Activated T-cell treated with anti-CD3 and anti-CD28 coated beads, Interleukin-2, amount 50 U/mL, for 4 hours (primary cell): Measurements from ENCODE around the gene APLN. TPM values are rescaled to one million over a fixed set of nuclear protein-coding genes. Genes with fewer than 3 reads are reported as not detected.

Experiments
- ATAC-seq, 2 donors: fragments of 200-7000 bp; cut with Tn5 transposase; one replicate each; pipeline ENCODE4 v1.10.0; 2021
- DNase-seq: peaks from one replicate; pipeline ENCODE4 v3.0.0-alpha.2; 2020
- H3K27me3 Mint-ChIP-seq: one replicate; pipeline ENCODE4 v1.8.0; 2021; ENCODE audit warnings: low read depth, mixed read lengths
- H3K36me3 Mint-ChIP-seq: one replicate; pipeline ENCODE4 v1.8.0; 2022; ENCODE audit warnings: mixed read lengths; ENCODE audit not compliant: insufficient read depth
- H3K4me1 Mint-ChIP-seq: one replicate; pipeline ENCODE4 v1.8.0; 2021; ENCODE audit warnings: low read depth, mixed read lengths
- H3K4me3 Mint-ChIP-seq: one replicate; pipeline ENCODE4 v1.8.0; 2021; ENCODE audit warnings: mild to moderate bottlenecking, moderate library complexity, mixed read lengths
- H3K9me3 Mint-ChIP-seq: one replicate; pipeline ENCODE4 v1.8.0; 2021; ENCODE audit warnings: mixed read lengths
- total RNA-seq, 3 donors: library from RNA; stranded (reverse); gene quantifications; one replicate each; pipeline ENCODE4 v1.2.1, GENCODE V29; 2021

The APLN gene
- total RNA-seq, 3 donors from 2014 or later, result 0.11 to 0.18 (median 0.11) TPM

GRCh38 chrX:129609395-129609794 lies 45.4 kb downstream of the APLN start:
- H3K9me3 Mint-ChIP-seq, result no peaks in the 10 kb centered on the region
- no peaks in the 10 kb centered on the region for H3K27me3 Mint-ChIP-seq
- H3K4me1 Mint-ChIP-seq, result peaks cover 16% of the 10 kb centered on the region
- DNase-seq (no peak), ATAC-seq (no peak)
- no peak overlapping the region for H3K4me3 Mint-ChIP-seq
- no peaks in the 10 kb centered on the region for H3K36me3 Mint-ChIP-seq

- Mint-ChIP-seq H3K4me1 (peaks cover 17% of the 10 kb centered on the region), H3K36me3 (no peaks in the 10 kb centered on the region), H3K4me3 (no peak overlapping the region), H3K27me3 (no peaks in the 10 kb centered on the region), H3K9me3 (no peaks in the 10 kb centered on the region)
- DNase-seq, result no peak
- ATAC-seq, result no peak
Measured at GRCh38 chrX:129608496-129608895, 46.3 kb downstream of the APLN start.

- peak; percentile 44 to 61 for ATAC-seq
- Mint-ChIP-seq H3K4me3 (no peak overlapping the region), H3K9me3 (no peaks in the 10 kb centered on the region), H3K36me3 (no peaks in the 10 kb centered on the region), H3K27me3 (no peaks in the 10 kb centered on the region), H3K4me1 (peaks cover 20% of the 10 kb centered on the region)
- peak; percentile 63 for DNase-seq
Measured at GRCh38 chrX:129606918-129607317, 47.8 kb downstream of the APLN start.

- H3K27me3 Mint-ChIP-seq, result no peaks in the 10 kb centered on the region
- ATAC-seq, result peak in 1 of 2 donors; percentile 43
- no peak for DNase-seq
Measured at GRCh38 chrX:129600981-129601424, 53.8 kb downstream of the APLN start.

GRCh38 chrX:129599996-129600395 lies 54.8 kb downstream of the APLN start:
- Mint-ChIP-seq H3K36me3 (no peaks in the 10 kb centered on the region), H3K27me3 (no peaks in the 10 kb centered on the region), H3K4me3 (no peak overlapping the region), H3K9me3 (no peaks in the 10 kb centered on the region), H3K4me1 (peaks cover 19% of the 10 kb centered on the region)
- no peak for ATAC-seq
- DNase-seq, result no peak

More at GRCh38 chrX:129600981-129601424, 53.8 kb downstream of the APLN start:
- Mint-ChIP-seq H3K4me3 (no peak overlapping the region), H3K9me3 (no peaks in the 10 kb centered on the region), H3K36me3 (no peaks in the 10 kb centered on the region), H3K4me1 (peaks cover 23% of the 10 kb centered on the region)

GRCh38 chrX:129599499-129599898 lies 55.3 kb downstream of the APLN start:
- no peaks in the 10 kb centered on the region for H3K36me3 Mint-ChIP-seq

GRCh38 chrX:129597905-129598304 lies 56.9 kb downstream of the APLN start:
- no peaks in the 10 kb centered on the region for H3K36me3 Mint-ChIP-seq
- no peak overlapping the region for H3K4me3 Mint-ChIP-seq
- H3K27me3 Mint-ChIP-seq, result no peaks in the 10 kb centered on the region
- H3K4me1 Mint-ChIP-seq, result peaks cover 8% of the 10 kb centered on the region
- H3K9me3 Mint-ChIP-seq, result no peaks in the 10 kb centered on the region
- DNase-seq (no peak), ATAC-seq (no peak)

More at GRCh38 chrX:129599499-129599898, 55.3 kb downstream of the APLN start:
- H3K4me1 Mint-ChIP-seq, result peaks cover 17% of the 10 kb centered on the region
- DNase-seq (no peak), ATAC-seq (no peak)
- no peaks in the 10 kb centered on the region for H3K27me3 Mint-ChIP-seq
- no peaks in the 10 kb centered on the region for H3K9me3 Mint-ChIP-seq
- H3K4me3 Mint-ChIP-seq, result no peak overlapping the region

GRCh38 chrX:129596077-129596476 lies 58.7 kb downstream of the APLN start:
- no peaks in the 10 kb centered on the region for H3K27me3 Mint-ChIP-seq
- H3K4me1 Mint-ChIP-seq, result no peaks in the 10 kb centered on the region
- ATAC-seq (no peak), DNase-seq (no peak)
- H3K4me3 Mint-ChIP-seq, result no peak overlapping the region
- H3K36me3 Mint-ChIP-seq, result no peaks in the 10 kb centered on the region
- no peaks in the 10 kb centered on the region for H3K9me3 Mint-ChIP-seq

Other genes with a start within 250 kb of the APLN start
- gene SMARCA1, start 131.5 kb downstream of the APLN start, total RNA-seq, result under 1 TPM; 0.28 to 0.45 (median 0.38) TPM
- gene OCRL, start 114.7 kb downstream of the APLN start, total RNA-seq, result 1 to 10 TPM; 2.8 to 3.0 (median 3.0) TPM
- under 1 TPM; 0.05 to 0.13 (median 0.08) TPM for gene XPNPEP2, start 84.0 kb upstream of the APLN start, total RNA-seq
- gene SASH3, start 125.0 kb upstream of the APLN start, total RNA-seq, result 100 to 1,000 TPM in 2 of 3 donors, 10 to 100 TPM in 1; 92.5 to 114 (median 108) TPM
- gene ZDHHC9, start 188.9 kb upstream of the APLN start, total RNA-seq, result 10 to 100 TPM; 12.3 to 14.2 (median 12.7) TPM